PC-3 (cell line): ENCODE data around the gene AFF1.

Source experiments
- EZH2 ChIP-seq: fragments of 300-600 bp; sonication (generic); IDR thresholded peaks from one replicate; pipeline ENCODE4 v1.6.1; 2017; ENCODE audit warnings: antibody characterized with exemption, mild to moderate bottlenecking, low read length; ENCODE audit not compliant: unreplicated experiment
- EZH2phosphoT487 ChIP-seq: fragments of 300-600 bp; sonication (generic); IDR thresholded peaks from 2 replicates; pipeline ENCODE4 v1.6.1; 2018; ENCODE audit warnings: mild to moderate bottlenecking, antibody characterized with exemption, low read length, borderline replicate concordance
- TF ChIP-seq, protein P1 (sequence below): fragments of 300-600 bp; sonication (generic); conservative IDR thresholded peaks from 2 replicates; pipeline ENCODE4 v1.5.1; 2017; ENCODE audit warnings: antibody characterized with exemption, low read depth, mild to moderate bottlenecking, low read length

DNA sequence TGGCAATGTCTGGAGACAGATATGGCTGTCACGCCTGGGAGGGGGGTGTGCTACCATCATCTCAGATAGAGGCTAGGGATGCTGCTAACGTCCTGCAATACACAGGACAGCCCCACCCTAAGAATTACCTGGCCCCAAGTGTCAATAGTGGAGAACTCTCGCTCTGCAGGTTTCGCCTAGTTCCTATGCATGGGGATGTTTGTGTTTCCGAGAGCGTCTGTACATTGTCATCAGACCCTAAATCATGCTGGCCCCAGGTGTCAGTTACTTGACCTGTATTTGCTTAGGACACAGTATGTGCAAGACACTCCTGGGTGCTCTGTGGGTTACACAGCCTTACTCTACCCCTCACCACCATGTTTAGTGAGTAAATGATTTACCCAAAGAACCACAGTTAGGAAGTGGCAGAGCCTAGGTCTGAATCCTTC lies 90.8 kb downstream of the AFF1 start:
- TF ChIP-seq, protein P1, sequence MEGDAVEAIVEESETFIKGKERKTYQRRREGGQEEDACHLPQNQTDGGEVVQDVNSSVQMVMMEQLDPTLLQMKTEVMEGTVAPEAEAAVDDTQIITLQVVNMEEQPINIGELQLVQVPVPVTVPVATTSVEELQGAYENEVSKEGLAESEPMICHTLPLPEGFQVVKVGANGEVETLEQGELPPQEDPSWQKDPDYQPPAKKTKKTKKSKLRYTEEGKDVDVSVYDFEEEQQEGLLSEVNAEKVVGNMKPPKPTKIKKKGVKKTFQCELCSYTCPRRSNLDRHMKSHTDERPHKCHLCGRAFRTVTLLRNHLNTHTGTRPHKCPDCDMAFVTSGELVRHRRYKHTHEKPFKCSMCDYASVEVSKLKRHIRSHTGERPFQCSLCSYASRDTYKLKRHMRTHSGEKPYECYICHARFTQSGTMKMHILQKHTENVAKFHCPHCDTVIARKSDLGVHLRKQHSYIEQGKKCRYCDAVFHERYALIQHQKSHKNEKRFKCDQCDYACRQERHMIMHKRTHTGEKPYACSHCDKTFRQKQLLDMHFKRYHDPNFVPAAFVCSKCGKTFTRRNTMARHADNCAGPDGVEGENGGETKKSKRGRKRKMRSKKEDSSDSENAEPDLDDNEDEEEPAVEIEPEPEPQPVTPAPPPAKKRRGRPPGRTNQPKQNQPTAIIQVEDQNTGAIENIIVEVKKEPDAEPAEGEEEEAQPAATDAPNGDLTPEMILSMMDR = no peak
- TF ChIP-seq EZH2 = no peak
- no peak for TF ChIP-seq EZH2phosphoT487
